Transverse colon (tissue), 4 donors: Measurements from ENCODE around the gene ACTN1. TPM values are rescaled to one million over a fixed set of nuclear protein-coding genes. Genes with fewer than 3 reads are reported as not detected.

Experiments used
- DNase-seq: peaks from one replicate; pipeline ENCODE4 v3.0.0-alpha.2; 2019
- H3K27ac ChIP-seq, 4 donors: fragments of 200-600 bp; sonication (generic); 2 replicates each; pipeline ENCODE4 v1.5.1; 2016 to 2018; ENCODE audit warnings: inconsistent platforms in 4 of 4
- H3K27me3 ChIP-seq: fragments of 200-600 bp; sonication (generic); 2 replicates; pipeline ENCODE4 v1.5.1; 2017; ENCODE audit warnings: inconsistent platforms
- H3K36me3 ChIP-seq, 4 donors: fragments of 200-600 bp; sonication (generic); 2 replicates each; pipeline ENCODE4 v1.5.1; 2017 to 2019; ENCODE audit warnings: inconsistent platforms in 4 of 4
- H3K4me1 ChIP-seq, 4 donors: fragments of 200-600 bp; sonication (generic); 2 replicates each; pipeline ENCODE4 v1.5.1; 2017 to 2020; ENCODE audit warnings: inconsistent platforms in 4 of 4
- H3K4me3 ChIP-seq, 4 donors: fragments of 200-600 bp; sonication (generic); 1 replicate in 1 of 4; 2 replicates in 3 of 4; pipeline versions ENCODE4 v1.5.1 to v1.6.1; 2017 to 2019; ENCODE audit warnings: inconsistent platforms in 4 of 4
- H3K9me3 ChIP-seq, 2 donors: fragments of 200-600 bp; sonication (generic); 2 replicates each; pipeline ENCODE4 v1.5.1; 2017 to 2019; ENCODE audit warnings: inconsistent platforms in 2 of 2
- CTCF ChIP-seq, 5 experiments: fragments of 200-600 bp in 3 of 5; fragments of 450-650 bp in 2 of 5; sonication (generic) in 3 of 5; IDR thresholded peaks; 1 replicate in 2 of 5; 2 replicates in 3 of 5; pipeline ENCODE4 v1.5.1; 2016 to 2017; ENCODE audit warnings: antibody characterized with exemption in 5 of 5, inconsistent platforms in 3 of 5, mild to moderate bottlenecking in 2 of 5, moderate library complexity in 1 of 5
- EP300 ChIP-seq: sonication (generic); formaldehyde crosslinking; IDR thresholded peaks from one replicate; pipeline ENCODE4 v1.6.1; 2017; ENCODE audit warnings: antibody characterized with exemption, low read depth
- POLR2A ChIP-seq: fragments of 450-650 bp; IDR thresholded peaks from one replicate; pipeline ENCODE4 v1.6.1; 2016; ENCODE audit warnings: antibody characterized with exemption, mild to moderate bottlenecking, moderate library complexity
- POLR2AphosphoS5 ChIP-seq, 3 donors: sonication (generic); formaldehyde crosslinking; IDR thresholded peaks; one replicate each; pipeline ENCODE4 v1.6.1; 2016; ENCODE audit warnings: antibody characterized with exemption in 3 of 3
- WGBS, 2 donors: methylation state at CpG; one replicate each; pipeline ENCODE4 v1.1.5; 2018; ENCODE audit warnings: low coverage in 1 of 2; 5-methylcytosine and 5-hydroxymethylcytosine counted together
- in situ Hi-C, 4 donors: fragments of 200-750 bp; cut with MboI; loops; one replicate each; pipeline versions ENCODE4 v1.15.0 to v1.15.1; 2017; ENCODE audit warnings: low sequenced_read_pairs in 3 of 4, low pct_ligation_motif_present in 1 of 4, low pct_unique_long_range_greater_than_20kb in 1 of 4
- intact Hi-C: fragments of 100-400 bp; cut with DNase I; formaldehyde crosslinking; loops from one replicate; pipeline ENCODE4 v1.15.1; 2023; ENCODE audit warnings: low total_unique reads
- total RNA-seq, 4 donors: library from RNA; depleted of rRNA; stranded (reverse); fragments of >200 nt; gene quantifications; one replicate each; pipeline ENCODE4 v1.1.0, GENCODE V29; 2016

ACTN1 gene
- total RNA-seq, 4 donors from 2014 or later = 127 to 403 (median 197) TPM

GRCh38 chr14:68937471-68938270 lies 41.4 kb downstream of the ACTN1 start:
- Histone ChIP-seq H3K4me1 (peaks cover 48 to 87% (median 73%) of the 10 kb centered on the region in 4 donors), H3K9me3 (no peaks in the 10 kb centered on the region), H3K36me3 (no peaks in the 10 kb centered on the region), H3K27ac (peak overlapping the region; percentile 93 to 99 (median 96)), H3K27me3 (no peaks in the 10 kb centered on the region), H3K4me3 (no peak overlapping the region)
- DNase-seq = peak; percentile 80
- 44% methylated on average over 10 of the region's 11 CpGs; no CpG with 5 or more reads in 1 of the 2 donors for WGBS, 2 donors
- in situ Hi-C loops = no loop called here
- intact Hi-C loops = loop anchor here (5.0 kb wide), 1 partner anchor 40 kb away; the partner anchor contains the start of gene ACTN1
- peak; percentile 27 to 59 (median 42) for TF ChIP-seq CTCF (IDR thresholded peaks at IDR 0.05)
- peak; percentile 85 to 96 (median 93) for TF ChIP-seq POLR2AphosphoS5 (IDR thresholded peaks at IDR 0.05)
- TF ChIP-seq POLR2A = no peak
- peak; percentile 92 for TF ChIP-seq EP300

DNA sequence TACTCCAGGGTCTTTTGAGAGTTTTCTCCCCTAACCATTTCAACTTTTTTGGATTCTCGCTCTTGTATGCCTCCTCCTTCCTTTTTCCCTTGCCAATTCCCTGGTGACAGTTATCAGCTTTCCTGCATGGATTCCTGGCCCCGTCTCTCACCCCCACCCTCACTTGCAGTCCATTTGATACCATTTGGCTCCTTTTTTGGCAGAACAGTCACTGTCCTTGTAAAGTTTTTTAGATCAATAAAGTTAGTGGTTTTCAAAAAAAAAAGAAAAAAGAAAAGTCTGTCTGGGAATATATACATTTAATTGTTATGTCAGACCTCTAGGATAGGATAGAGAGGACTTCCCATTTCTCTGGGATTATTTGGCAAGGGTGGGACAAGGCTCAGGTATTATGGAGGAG lies 42.1 kb downstream of the ACTN1 start:
- Histone ChIP-seq H3K27ac (peak overlapping the region; percentile 93 to 99 (median 96)), H3K9me3 (no peaks in the 10 kb centered on the region), H3K4me1 (peaks cover 41 to 85% (median 69%) of the 10 kb centered on the region in 4 donors), H3K4me3 (no peak overlapping the region), H3K36me3 (no peaks in the 10 kb centered on the region), H3K27me3 (no peaks in the 10 kb centered on the region)
- in situ Hi-C loops = no loop called here
- 71% methylated on average over 2 of the region's 2 CpGs; no CpG with 5 or more reads in 1 of the 2 donors for WGBS, 2 donors
- intact Hi-C loops = loop anchor here (5.0 kb wide), 1 partner anchor 40 kb away; the partner anchor contains the start of gene ACTN1
- no peak for DNase-seq
- TF ChIP-seq CTCF (IDR thresholded peaks at IDR 0.05) (no peak), POLR2AphosphoS5 (IDR thresholded peaks at IDR 0.05) (no peak), POLR2A (no peak), EP300 (no peak)

- intact Hi-C loops = loop anchor here (5.0 kb wide), 1 partner anchor 41 kb away; the partner anchor contains the start of gene ACTN1
- H3K27me3 ChIP-seq = no peaks in the 10 kb centered on the region
- H3K27ac ChIP-seq = peak overlapping the region; percentile 93 to 99 (median 96)
- in situ Hi-C loops = no loop called here
- TF ChIP-seq CTCF (IDR thresholded peaks at IDR 0.05) (no peak), POLR2AphosphoS5 (IDR thresholded peaks at IDR 0.05) (no peak), EP300 (no peak), POLR2A (no peak)
- no peaks in the 10 kb centered on the region for H3K36me3 ChIP-seq
- H3K4me3 ChIP-seq = no peak overlapping the region
- DNase-seq = no peak
- H3K4me1 ChIP-seq = peaks cover 38 to 85% (median 66%) of the 10 kb centered on the region in 4 donors
- H3K9me3 ChIP-seq = no peaks in the 10 kb centered on the region
- 59 to 75% methylated on average over 7 to 8 of the region's 8 CpGs for WGBS, 2 donors
Observed at GRCh38 chr14:68936476-68936875, 42.6 kb downstream of the ACTN1 start.

DNA sequence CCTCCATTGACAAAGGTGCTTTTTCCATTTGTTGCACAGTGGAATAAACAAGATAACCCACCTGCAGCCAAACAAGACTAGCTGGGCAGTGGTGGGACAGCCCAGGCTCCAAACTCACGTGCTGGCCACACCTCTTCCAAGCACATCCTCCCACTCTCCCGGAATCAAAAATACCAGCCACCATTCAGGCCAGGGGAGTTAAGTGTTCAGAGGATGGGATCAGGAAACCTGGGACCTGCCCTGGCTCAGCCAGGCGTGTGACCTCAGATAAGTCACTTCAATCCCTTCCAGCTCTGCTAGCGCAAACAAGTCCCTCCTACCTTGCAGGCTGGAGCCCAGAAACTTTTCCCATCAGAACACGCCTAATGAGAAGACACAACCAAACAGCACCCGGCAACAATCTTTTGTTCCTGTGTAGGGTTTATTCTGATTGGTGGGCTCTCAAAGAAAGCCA lies 43.3 kb downstream of the ACTN1 start:
- 51% methylated on average over 6 of the region's 6 CpGs; no CpG with 5 or more reads in 1 of the 2 donors for WGBS, 2 donors
- intact Hi-C loops (loop anchor here (5.0 kb wide), 1 partner anchor 42 kb away; the partner anchor contains the start of gene ACTN1), in situ Hi-C loops (no loop called here)
- Histone ChIP-seq H3K27ac (peak overlapping the region; percentile 93 to 99 (median 96)), H3K4me3 (no peak overlapping the region), H3K36me3 (no peaks in the 10 kb centered on the region), H3K4me1 (peaks cover 38 to 83% (median 62%) of the 10 kb centered on the region in 4 donors), H3K9me3 (no peaks in the 10 kb centered on the region), H3K27me3 (no peaks in the 10 kb centered on the region)
- TF ChIP-seq EP300 = no peak
- TF ChIP-seq POLR2AphosphoS5 (IDR thresholded peaks at IDR 0.05) = peak; percentile 14 to 50 (median 26)
- no peak for DNase-seq
